ENCODE data around the gene IFT74. TPM values are rescaled to one million over a fixed set of nuclear protein-coding genes. Genes with fewer than 3 reads are reported as not detected.
A peak's percentile ranks its signal among the peaks of the same experiment; 100 is the strongest.
"Not testable (repeated sequence)": the region's sequence is repeated elsewhere in the genome, so short reads cannot be mapped to it uniquely, and the experiment has no call there.

Gene IFT74
- total and polyA plus RNA-seq, 12 donors: 5.8 to 13.4 (median 10.9) TPM

DNA sequence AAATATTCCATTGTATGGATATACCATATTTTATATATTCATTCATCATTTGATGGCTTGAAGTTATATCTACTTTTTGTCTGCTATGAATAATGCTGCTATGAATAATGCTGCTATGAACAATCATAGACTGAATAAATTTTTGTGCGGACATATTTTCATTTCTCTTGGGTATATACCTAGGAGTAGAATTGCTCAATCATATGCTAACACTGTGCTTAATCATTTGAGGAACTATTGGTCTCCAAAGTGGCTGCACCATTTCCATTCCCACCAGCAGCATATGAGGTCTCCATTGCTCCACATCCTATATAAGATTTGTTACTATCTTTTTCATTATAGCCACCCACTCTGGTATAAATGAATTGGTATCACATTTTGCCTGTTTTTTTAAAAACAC is 134.5 kb downstream of the IFT74 start:
- TF ChIP-seq, protein P1, sequence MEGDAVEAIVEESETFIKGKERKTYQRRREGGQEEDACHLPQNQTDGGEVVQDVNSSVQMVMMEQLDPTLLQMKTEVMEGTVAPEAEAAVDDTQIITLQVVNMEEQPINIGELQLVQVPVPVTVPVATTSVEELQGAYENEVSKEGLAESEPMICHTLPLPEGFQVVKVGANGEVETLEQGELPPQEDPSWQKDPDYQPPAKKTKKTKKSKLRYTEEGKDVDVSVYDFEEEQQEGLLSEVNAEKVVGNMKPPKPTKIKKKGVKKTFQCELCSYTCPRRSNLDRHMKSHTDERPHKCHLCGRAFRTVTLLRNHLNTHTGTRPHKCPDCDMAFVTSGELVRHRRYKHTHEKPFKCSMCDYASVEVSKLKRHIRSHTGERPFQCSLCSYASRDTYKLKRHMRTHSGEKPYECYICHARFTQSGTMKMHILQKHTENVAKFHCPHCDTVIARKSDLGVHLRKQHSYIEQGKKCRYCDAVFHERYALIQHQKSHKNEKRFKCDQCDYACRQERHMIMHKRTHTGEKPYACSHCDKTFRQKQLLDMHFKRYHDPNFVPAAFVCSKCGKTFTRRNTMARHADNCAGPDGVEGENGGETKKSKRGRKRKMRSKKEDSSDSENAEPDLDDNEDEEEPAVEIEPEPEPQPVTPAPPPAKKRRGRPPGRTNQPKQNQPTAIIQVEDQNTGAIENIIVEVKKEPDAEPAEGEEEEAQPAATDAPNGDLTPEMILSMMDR (IDR thresholded peaks at IDR 0.05): no peak
- no peak overlapping the region for H3K4me3 ChIP-seq
- H3K9me3 ChIP-seq: no peaks in the 10 kb centered on the region
- H3K36me3 ChIP-seq: no peaks in the 10 kb centered on the region
- H3K4me1 ChIP-seq: peaks cover 0 to 20% (median 0%) of the 10 kb centered on the region in 9 donors
- H3K27ac ChIP-seq: no peak overlapping the region
- WGBS, 2 donors: 92 to 97% methylated on average over 1 of the region's 1 CpG
- DNase-seq: no peak
- no peaks in the 10 kb centered on the region for H3K27me3 ChIP-seq
- ATAC-seq: no peak
- intact Hi-C loops (cut with DNase I): no loop called here

DNA sequence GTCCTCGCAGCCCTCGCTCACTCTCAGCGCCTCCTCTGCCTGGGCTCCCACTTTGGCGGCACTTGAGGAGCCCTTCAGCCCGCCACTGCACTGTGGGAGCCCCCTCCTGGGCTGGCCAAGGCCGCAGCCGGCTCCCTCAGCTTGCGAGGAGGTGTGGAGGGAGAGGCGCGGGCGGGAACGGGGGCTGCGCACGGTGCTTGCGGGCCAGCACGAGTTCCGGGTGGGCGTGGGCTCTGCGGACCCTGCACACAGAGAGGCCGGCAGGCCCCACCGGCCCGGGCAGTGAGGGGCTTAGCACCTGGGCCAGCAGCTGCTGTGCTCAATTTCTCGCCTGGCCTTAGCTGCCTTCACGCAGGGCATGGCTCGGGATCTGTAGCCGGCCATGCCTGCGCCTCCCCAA is 136.3 kb downstream of the IFT74 start:
- H3K4me3 ChIP-seq; intact Hi-C loops (cut with DNase I); H3K9me3 ChIP-seq; H3K36me3 ChIP-seq; H3K27me3 ChIP-seq; ATAC-seq; H3K27ac ChIP-seq; DNase-seq: not testable (repeated sequence)
- peaks cover 0 to 19% (median 0%) of the 10 kb centered on the region in 9 donors for H3K4me1 ChIP-seq
- 94 to 98% methylated on average over 21 to 27 of the region's 27 CpGs for WGBS, 2 donors

DNA sequence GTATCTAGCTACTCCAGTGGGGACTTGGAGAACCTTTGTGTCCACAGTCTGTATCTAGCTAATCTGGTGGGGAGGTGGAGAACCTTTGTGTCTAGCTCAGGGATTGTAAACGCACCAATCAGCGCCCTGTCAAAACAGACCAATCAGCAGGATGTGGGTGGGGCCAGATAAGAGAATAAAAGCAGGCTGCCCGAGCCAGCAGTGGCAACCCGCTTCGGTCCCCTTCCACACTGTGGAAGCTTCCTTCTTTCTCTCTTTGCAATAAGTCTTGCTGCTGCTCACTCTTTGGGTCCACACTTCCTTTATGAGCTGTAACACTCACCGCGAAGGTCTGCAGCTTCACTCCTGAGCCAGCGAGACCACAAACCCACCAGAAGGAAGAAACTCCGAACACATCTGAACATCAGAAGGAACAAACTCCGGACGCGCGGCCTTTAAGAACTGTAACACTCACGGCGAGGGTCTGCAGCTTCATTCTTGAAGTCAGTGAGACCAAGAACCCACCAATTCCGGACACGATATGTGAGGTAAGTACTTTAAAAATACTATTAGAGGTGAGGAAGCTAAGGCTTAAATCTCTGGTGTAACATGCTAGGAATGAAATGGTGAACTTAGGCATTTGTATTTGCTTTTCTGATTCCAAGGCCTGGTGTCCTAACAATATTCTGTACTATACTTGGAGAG is 137.3 kb downstream of the IFT74 start:
- 87 to 88% methylated on average over 17 of the region's 17 CpGs for WGBS, 2 donors
- ATAC-seq; H3K36me3 ChIP-seq; H3K9me3 ChIP-seq; H3K4me3 ChIP-seq; H3K27me3 ChIP-seq; intact Hi-C loops (cut with DNase I); DNase-seq: not testable (repeated sequence)
- H3K4me1 ChIP-seq: peaks cover 0 to 15% (median 0%) of the 10 kb centered on the region in 9 donors
- H3K27ac ChIP-seq: peak overlapping the region in 1 of 10 donors; percentile 15

DNA sequence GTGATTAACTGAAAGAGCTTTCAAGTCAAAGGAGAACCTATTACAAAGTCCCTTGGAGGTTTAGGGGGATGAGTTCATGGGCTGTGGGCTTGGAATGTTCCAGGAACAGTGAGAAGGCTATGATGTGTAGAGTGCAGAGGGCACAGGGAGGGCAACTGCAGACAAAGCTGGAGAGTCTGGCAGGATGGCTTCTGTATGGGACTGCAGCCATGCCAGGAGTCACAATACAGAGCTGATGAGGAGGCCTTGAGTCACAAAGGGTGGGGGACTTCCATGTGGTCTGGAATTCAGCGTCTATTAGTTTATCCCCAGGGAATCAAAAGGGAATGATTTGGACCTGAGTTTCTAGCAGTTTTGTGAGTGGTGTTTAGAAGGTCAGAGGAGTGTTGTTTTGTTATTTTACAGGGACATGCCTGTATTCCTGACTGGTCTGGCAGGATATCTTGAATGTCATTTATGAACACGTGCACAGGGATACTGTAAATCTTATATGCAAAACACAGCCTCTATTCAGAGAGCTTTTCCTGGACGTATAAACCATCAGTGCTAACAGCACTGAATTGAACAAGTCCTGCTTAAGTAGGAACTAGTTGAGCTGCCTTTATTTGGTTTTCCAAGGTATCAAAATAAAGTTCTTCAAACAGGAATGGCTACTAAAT is 138.6 kb downstream of the IFT74 start:
- no peaks in the 10 kb centered on the region for H3K36me3 ChIP-seq
- no peaks in the 10 kb centered on the region for H3K9me3 ChIP-seq
- no peaks in the 10 kb centered on the region for H3K27me3 ChIP-seq
- intact Hi-C loops (cut with DNase I): no loop called here
- H3K27ac ChIP-seq: peak overlapping the region in 4 of 10 donors; percentile 12 to 52 (median 26)
- ATAC-seq: peak in 6 of 8 donors; percentile 31 to 95 (median 69)
- DNase-seq: no peak
- peaks cover 0 to 11% (median 0%) of the 10 kb centered on the region in 9 donors for H3K4me1 ChIP-seq
- TF ChIP-seq, protein P1 (IDR thresholded peaks at IDR 0.05): no peak
- H3K4me3 ChIP-seq: no peak overlapping the region
- 25 to 29% methylated on average over 3 of the region's 3 CpGs for WGBS, 2 donors

DNA sequence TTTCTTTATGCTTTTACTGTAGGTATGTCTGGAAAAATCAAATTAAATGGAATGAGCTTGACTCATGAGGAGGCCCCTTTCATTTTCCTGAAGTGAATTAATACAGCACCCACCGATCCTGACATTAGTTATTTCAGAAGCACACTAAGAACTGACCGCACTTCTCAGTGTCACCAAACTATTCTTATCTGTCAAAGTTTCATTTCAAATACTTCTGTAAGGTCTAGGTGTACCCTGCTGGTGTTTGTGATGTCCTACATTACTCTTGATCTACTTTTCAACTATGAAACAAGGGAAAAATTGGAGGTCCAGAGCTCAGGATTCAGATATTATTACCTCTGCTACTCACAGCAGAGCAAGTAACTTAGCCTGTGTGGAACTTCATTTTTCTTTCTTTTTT is 151.0 kb downstream of the IFT74 start:
- Histone ChIP-seq H3K27me3 (no peaks in the 10 kb centered on the region), H3K4me1 (peaks cover 0 to 9% (median 0%) of the 10 kb centered on the region in 9 donors), H3K27ac (no peak overlapping the region), H3K9me3 (no peaks in the 10 kb centered on the region), H3K4me3 (no peak overlapping the region), H3K36me3 (no peaks in the 10 kb centered on the region)
- ATAC-seq (no peak), DNase-seq (no peak)
- 93 to 94% methylated on average over 2 of the region's 2 CpGs for WGBS, 2 donors
- intact Hi-C loops (cut with DNase I): no loop called here
- TF ChIP-seq, protein P1 (IDR thresholded peaks at IDR 0.05): no peak
